ENCODE results near the gene KCNQ1. TPM values are rescaled to one million over a fixed set of nuclear protein-coding genes. Genes with fewer than 3 reads are reported as not detected.

The KCNQ1 gene
- total RNA-seq, 1 experiment from 2014 or later = 10.7 TPM

DNA sequence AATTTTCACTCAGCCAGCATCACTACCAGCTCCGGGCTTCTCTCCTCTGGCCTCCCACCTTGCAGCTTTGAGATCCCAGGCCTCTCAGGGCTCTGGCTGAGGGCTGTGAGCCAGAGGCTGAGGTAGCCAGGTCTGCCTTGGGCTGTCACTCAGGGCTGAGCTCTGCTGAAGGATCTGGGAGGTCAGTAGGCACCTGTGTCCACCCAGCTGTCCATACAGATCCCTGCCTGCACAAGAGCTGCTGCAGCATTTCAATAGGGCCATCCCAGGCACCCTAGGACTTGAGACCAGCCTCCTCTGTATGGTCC, 242.4 kb downstream of the KCNQ1 start:
- H3K36me3 ChIP-seq (ENCODE audit: control insufficient read depth in 1 of 2, insufficient read depth in 2 of 2, low read length in 2 of 2) = no peaks in the 10 kb centered on the region; a peak in 1 of 4 replicates
- CTCF ChIA-PET = no interaction called here
- H3K27me3 ChIP-seq (ENCODE audit: insufficient read depth, low read length) = no peaks in the 10 kb centered on the region
- H3K9me2 ChIP-seq (ENCODE audit: insufficient read depth) = no peaks in the 10 kb centered on the region
- POLR2A ChIA-PET = no interaction called here
- no peak overlapping the region for H3K4me2 ChIP-seq (ENCODE audit: low read length)
- ATAC-seq (no peak), DNase-seq (ENCODE audit: low read depth, low spot score) (no peak)
- intact Hi-C loops (cut with micrococcal nuclease) = no loop called here
- RAD21 ChIA-PET (ENCODE audit: low non-redundant PET in 1 of 2, low total read pairs in 2 of 2, uncharacterized antibody in 2 of 2, unreplicated experiment in 2 of 2) = no interaction called here
- no peak overlapping the region for H3K27ac ChIP-seq (ENCODE audit: low read depth, low read length)
- no TSS peak for BruUV-seq (replicated peaks)
- peaks cover 35% of the 10 kb centered on the region for H3K79me2 ChIP-seq (ENCODE audit: insufficient read depth, low read length)
- H3K4me1 ChIP-seq (ENCODE audit: control insufficient read depth in 1 of 2, insufficient read depth in 2 of 2, low read length in 2 of 2) = no peaks in the 10 kb centered on the region
- no peak overlapping the region for H3K9ac ChIP-seq (ENCODE audit: low read length)
- TF ChIP-seq EZH2 (IDR thresholded peaks at IDR 0.05) = no peak
- TF ChIP-seq CBX3 (IDR thresholded peaks at IDR 0.05; ENCODE audit: low read depth) = no peak
- TF ChIP-seq TCF7L2 (IDR thresholded peaks at IDR 0.05; ENCODE audit: borderline replicate concordance, extremely low read depth, insufficient read depth, insufficient read length) = no peak
- no peak for TF ChIP-seq ELF1 (IDR thresholded peaks at IDR 0.05; ENCODE audit: borderline replicate concordance, low read depth)
- no peak for TF ChIP-seq ZNF274 (IDR thresholded peaks at IDR 0.05; ENCODE audit: low read depth, low read length)
- TF ChIP-seq ZFX (IDR thresholded peaks at IDR 0.05) = no peak
- TF ChIP-seq CTCF (IDR thresholded peaks at IDR 0.05 in 2 of 3, conservative IDR thresholded peaks at IDR 0.05 in 1 of 3; ENCODE audit: borderline replicate concordance in 1 of 3, insufficient read depth in 1 of 3, low read depth in 2 of 3, low read length in 2 of 3) = no peak
- no peak overlapping the region for H3K4me3 ChIP-seq (replicated peaks in 1 of 2; ENCODE audit: low read depth in 1 of 2, low read length in 2 of 2)
- H4K20me1 ChIP-seq (ENCODE audit: insufficient read depth) = no peaks in the 10 kb centered on the region
- no peaks in the 10 kb centered on the region for H3K9me3 ChIP-seq (ENCODE audit: control insufficient read depth in 1 of 2, insufficient read depth in 1 of 2, low read depth in 1 of 2, low read length in 2 of 2)
- no peak overlapping the region for H2AFZ ChIP-seq (ENCODE audit: low read depth, low read length, poor library complexity, severe bottlenecking)

- no peak for DNase-seq (ENCODE audit: low read depth, low spot score)
- intact Hi-C loops (cut with micrococcal nuclease) = no loop called here
- RAD21 ChIA-PET (ENCODE audit: low non-redundant PET in 1 of 2, low total read pairs in 2 of 2, uncharacterized antibody in 2 of 2, unreplicated experiment in 2 of 2) = no interaction called here
- no peaks in the 10 kb centered on the region for H3K9me2 ChIP-seq (ENCODE audit: insufficient read depth)
- H3K36me3 ChIP-seq (ENCODE audit: control insufficient read depth in 1 of 2, insufficient read depth in 2 of 2, low read length in 2 of 2) = no peaks in the 10 kb centered on the region; a peak in 1 of 4 replicates
- no peaks in the 10 kb centered on the region for H3K9me3 ChIP-seq (ENCODE audit: control insufficient read depth in 1 of 2, insufficient read depth in 1 of 2, low read depth in 1 of 2, low read length in 2 of 2)
- H3K9ac ChIP-seq (ENCODE audit: low read length) = no peak overlapping the region
- H3K4me3 ChIP-seq (replicated peaks in 1 of 2; ENCODE audit: low read depth in 1 of 2, low read length in 2 of 2) = no peak overlapping the region
- POLR2A ChIA-PET = no interaction called here
- no peak overlapping the region for H2AFZ ChIP-seq (ENCODE audit: low read depth, low read length, poor library complexity, severe bottlenecking)
- no peaks in the 10 kb centered on the region for H3K4me1 ChIP-seq (ENCODE audit: control insufficient read depth in 1 of 2, insufficient read depth in 2 of 2, low read length in 2 of 2)
- no peak overlapping the region for H3K27ac ChIP-seq (ENCODE audit: low read depth, low read length)
- BruUV-seq (replicated peaks) = no TSS peak
- CTCF ChIA-PET = no interaction called here
- peaks cover 37% of the 10 kb centered on the region for H3K79me2 ChIP-seq (ENCODE audit: insufficient read depth, low read length)
- TF ChIP-seq POLR2A (IDR thresholded peaks at IDR 0.05; ENCODE audit: borderline replicate concordance, extremely low read depth, insufficient read depth, insufficient read length) (no peak), ZNF274 (IDR thresholded peaks at IDR 0.05; ENCODE audit: low read depth, low read length) (no peak), SIN3A (IDR thresholded peaks at IDR 0.05; ENCODE audit: low read depth) (no peak), JUND (IDR thresholded peaks at IDR 0.05) (no peak), POLR2AphosphoS5 (IDR thresholded peaks at IDR 0.05; ENCODE audit: low read depth, low read length) (no peak), ATF3 (IDR thresholded peaks at IDR 0.05) (no peak)
- no peak overlapping the region for H3K4me2 ChIP-seq (ENCODE audit: low read length)
- no peak for ATAC-seq
- H3K27me3 ChIP-seq (ENCODE audit: insufficient read depth, low read length) = no peaks in the 10 kb centered on the region
- H4K20me1 ChIP-seq (ENCODE audit: insufficient read depth) = no peaks in the 10 kb centered on the region
Measured at GRCh38 chr11:2687782-2688191, 243.0 kb downstream of the KCNQ1 start.
